NCI-H187 (cell line): ENCODE data around the gene FAM228A.

ENCODE experiments used
- DNase-seq, 2 experiments: peaks; one replicate each; lab custom pipeline; 2025; lab: John Stamatoyannopoulos, UW

FAM228A gene

GRCh38 chr2:24225499-24226242 lies 50.8 kb downstream of the FAM228A start:
- DNase-seq: no peak

- DNase-seq: no peak
These were observed 53.6 kb downstream of the FAM228A start for GRCh38 chr2:24228470-24228869.

GRCh38 chr2:24231461-24231881 lies 56.6 kb downstream of the FAM228A start:
- DNase-seq: no peak

- no peak for DNase-seq
These were observed 58.5 kb downstream of the FAM228A start for GRCh38 chr2:24233321-24233720.

- DNase-seq: no peak
These were observed 62.5 kb downstream of the FAM228A start for GRCh38 chr2:24237313-24237712.

- peak in 1 of 2 experiments; percentile 20 for DNase-seq
These were observed 63.3 kb downstream of the FAM228A start for GRCh38 chr2:24238158-24238557.

GRCh38 chr2:24239553-24239952 lies 64.7 kb downstream of the FAM228A start:
- no peak for DNase-seq
